ENCODE data around the gene ANKRD40CL.

The ANKRD40CL gene

DNA sequence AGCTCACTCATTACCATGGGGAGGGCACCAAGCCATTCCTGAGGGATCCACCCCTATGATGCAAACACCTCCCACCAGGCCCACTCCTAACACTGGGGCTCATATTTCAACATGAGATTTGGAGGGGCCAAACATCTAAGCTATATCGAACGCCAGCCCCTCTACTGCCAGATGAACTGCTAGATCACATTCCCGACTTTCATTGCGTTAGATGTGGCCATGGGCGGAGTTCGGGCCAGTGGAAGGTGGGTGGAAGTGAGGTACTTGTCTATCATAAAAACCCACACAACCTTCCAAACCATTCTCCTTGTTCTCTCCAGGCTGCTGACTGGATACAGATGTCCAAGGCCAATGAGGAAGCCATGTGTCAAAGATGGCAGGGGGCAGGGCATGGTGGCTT lies 27.0 kb upstream of the ANKRD40CL start:
- no peak overlapping the region for H3K4me3 ChIP-seq (replicated peaks; ENCODE audit: low read depth, low read length)
- DNase-seq (ENCODE audit: extremely low read depth, insufficient read length): no peak
- H3K27me3 ChIP-seq (replicated peaks; ENCODE audit: control insufficient read depth, insufficient read depth, low read length): no peaks in the 10 kb centered on the region
- H3K36me3 ChIP-seq (ENCODE audit: control insufficient read depth, insufficient read depth, low read length): no peaks in the 10 kb centered on the region
- TF ChIP-seq, protein P1, sequence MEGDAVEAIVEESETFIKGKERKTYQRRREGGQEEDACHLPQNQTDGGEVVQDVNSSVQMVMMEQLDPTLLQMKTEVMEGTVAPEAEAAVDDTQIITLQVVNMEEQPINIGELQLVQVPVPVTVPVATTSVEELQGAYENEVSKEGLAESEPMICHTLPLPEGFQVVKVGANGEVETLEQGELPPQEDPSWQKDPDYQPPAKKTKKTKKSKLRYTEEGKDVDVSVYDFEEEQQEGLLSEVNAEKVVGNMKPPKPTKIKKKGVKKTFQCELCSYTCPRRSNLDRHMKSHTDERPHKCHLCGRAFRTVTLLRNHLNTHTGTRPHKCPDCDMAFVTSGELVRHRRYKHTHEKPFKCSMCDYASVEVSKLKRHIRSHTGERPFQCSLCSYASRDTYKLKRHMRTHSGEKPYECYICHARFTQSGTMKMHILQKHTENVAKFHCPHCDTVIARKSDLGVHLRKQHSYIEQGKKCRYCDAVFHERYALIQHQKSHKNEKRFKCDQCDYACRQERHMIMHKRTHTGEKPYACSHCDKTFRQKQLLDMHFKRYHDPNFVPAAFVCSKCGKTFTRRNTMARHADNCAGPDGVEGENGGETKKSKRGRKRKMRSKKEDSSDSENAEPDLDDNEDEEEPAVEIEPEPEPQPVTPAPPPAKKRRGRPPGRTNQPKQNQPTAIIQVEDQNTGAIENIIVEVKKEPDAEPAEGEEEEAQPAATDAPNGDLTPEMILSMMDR (IDR thresholded peaks at IDR 0.05; ENCODE audit: insufficient read depth, low read length, poor library complexity, severe bottlenecking): no peak

GRCh38 chr17:50793007-50793406 lies 25.7 kb upstream of the ANKRD40CL start:
- DNase-seq (ENCODE audit: extremely low read depth, insufficient read length): no peak
- TF ChIP-seq, protein P1 (IDR thresholded peaks at IDR 0.05; ENCODE audit: insufficient read depth, low read length, poor library complexity, severe bottlenecking): no peak
- no peak overlapping the region for H3K4me3 ChIP-seq (replicated peaks; ENCODE audit: low read depth, low read length)
- no peaks in the 10 kb centered on the region for H3K36me3 ChIP-seq (ENCODE audit: control insufficient read depth, insufficient read depth, low read length)
- H3K27me3 ChIP-seq (replicated peaks; ENCODE audit: control insufficient read depth, insufficient read depth, low read length): no peaks in the 10 kb centered on the region

- no peak overlapping the region for H3K4me3 ChIP-seq (replicated peaks; ENCODE audit: low read depth, low read length)
- no peak for DNase-seq (ENCODE audit: extremely low read depth, insufficient read length)
- TF ChIP-seq, protein P1 (IDR thresholded peaks at IDR 0.05; ENCODE audit: insufficient read depth, low read length, poor library complexity, severe bottlenecking): no peak
- H3K36me3 ChIP-seq (ENCODE audit: control insufficient read depth, insufficient read depth, low read length): no peaks in the 10 kb centered on the region
- H3K27me3 ChIP-seq (replicated peaks; ENCODE audit: control insufficient read depth, insufficient read depth, low read length): no peaks in the 10 kb centered on the region
Observed at GRCh38 chr17:50792132-50792531, 24.8 kb upstream of the ANKRD40CL start.

GRCh38 chr17:50790618-50791017 lies 23.3 kb upstream of the ANKRD40CL start:
- Histone ChIP-seq H3K4me3 (replicated peaks; ENCODE audit: low read depth, low read length) (no peak overlapping the region), H3K36me3 (ENCODE audit: control insufficient read depth, insufficient read depth, low read length) (no peaks in the 10 kb centered on the region), H3K27me3 (replicated peaks; ENCODE audit: control insufficient read depth, insufficient read depth, low read length) (no peaks in the 10 kb centered on the region)
- no peak for DNase-seq (ENCODE audit: extremely low read depth, insufficient read length)
- TF ChIP-seq, protein P1 (IDR thresholded peaks at IDR 0.05; ENCODE audit: insufficient read depth, low read length, poor library complexity, severe bottlenecking): no peak

- Histone ChIP-seq H3K27me3 (replicated peaks; ENCODE audit: control insufficient read depth, insufficient read depth, low read length) (no peaks in the 10 kb centered on the region), H3K4me3 (replicated peaks; ENCODE audit: low read depth, low read length) (no peak overlapping the region), H3K36me3 (ENCODE audit: control insufficient read depth, insufficient read depth, low read length) (no peaks in the 10 kb centered on the region)
- no peak for DNase-seq (ENCODE audit: extremely low read depth, insufficient read length)
- TF ChIP-seq, protein P1 (IDR thresholded peaks at IDR 0.05; ENCODE audit: insufficient read depth, low read length, poor library complexity, severe bottlenecking): no peak
Observed at GRCh38 chr17:50787106-50787505, 19.8 kb upstream of the ANKRD40CL start.

GRCh38 chr17:50785946-50786570 lies 18.7 kb upstream of the ANKRD40CL start:
- Histone ChIP-seq H3K36me3 (ENCODE audit: control insufficient read depth, insufficient read depth, low read length) (no peaks in the 10 kb centered on the region), H3K4me3 (replicated peaks; ENCODE audit: low read depth, low read length) (no peak overlapping the region), H3K27me3 (replicated peaks; ENCODE audit: control insufficient read depth, insufficient read depth, low read length) (no peaks in the 10 kb centered on the region)
- DNase-seq (ENCODE audit: extremely low read depth, insufficient read length): no peak
- TF ChIP-seq, protein P1 (IDR thresholded peaks at IDR 0.05; ENCODE audit: insufficient read depth, low read length, poor library complexity, severe bottlenecking): no peak

All from GM06990 (cell line).